CD4-positive, alpha-beta T cell treated with Interleukin-15 for 4 hours (primary cell): Measurements from ENCODE around the gene LGALS7B.
"Not testable (repeated sequence)": the region's sequence is repeated elsewhere in the genome, so short reads cannot be mapped to it uniquely, and the experiment has no call there.

Experiments
- DNase-seq: peaks from one replicate; pipeline ENCODE4 v3.0.0-alpha.2; 2020; ENCODE audit warnings: low spot score

LGALS7B gene

DNA sequence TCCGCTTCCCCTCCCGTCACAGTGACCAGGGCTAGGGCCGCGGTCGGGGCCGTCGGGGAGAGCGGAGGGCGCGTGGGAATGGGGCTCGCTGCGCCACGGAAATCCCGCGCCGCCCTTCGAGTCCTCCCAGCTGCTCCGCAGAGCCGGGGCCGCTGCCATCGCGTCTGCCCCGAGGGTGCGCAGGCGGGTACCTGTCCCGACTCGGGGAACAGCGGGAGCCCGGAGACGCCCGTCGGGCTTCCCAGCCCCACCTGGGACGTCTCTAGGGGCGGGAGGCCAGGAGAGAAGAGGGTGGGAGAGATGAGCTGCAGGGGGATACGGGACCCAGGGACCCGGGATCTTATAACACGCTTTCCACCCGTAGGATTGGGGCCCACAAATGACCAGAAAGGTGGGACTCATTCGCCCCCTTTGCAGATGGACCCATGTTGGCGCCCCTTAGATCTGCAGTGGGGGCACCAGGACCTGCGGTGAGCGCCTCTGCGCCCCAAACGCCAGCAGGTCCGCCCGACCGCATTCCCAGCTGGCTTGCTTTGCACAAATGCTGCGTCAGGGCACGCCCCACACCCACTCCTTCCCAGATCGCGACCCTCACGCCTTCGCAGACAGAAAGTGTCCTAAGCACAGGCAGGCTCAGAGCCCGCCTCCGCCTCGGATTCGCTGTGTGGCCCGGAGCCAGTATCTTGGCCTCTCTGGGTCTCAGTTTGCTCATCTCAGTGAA lies 18.6 kb upstream of the LGALS7B start:
- not testable (repeated sequence) for DNase-seq

DNA sequence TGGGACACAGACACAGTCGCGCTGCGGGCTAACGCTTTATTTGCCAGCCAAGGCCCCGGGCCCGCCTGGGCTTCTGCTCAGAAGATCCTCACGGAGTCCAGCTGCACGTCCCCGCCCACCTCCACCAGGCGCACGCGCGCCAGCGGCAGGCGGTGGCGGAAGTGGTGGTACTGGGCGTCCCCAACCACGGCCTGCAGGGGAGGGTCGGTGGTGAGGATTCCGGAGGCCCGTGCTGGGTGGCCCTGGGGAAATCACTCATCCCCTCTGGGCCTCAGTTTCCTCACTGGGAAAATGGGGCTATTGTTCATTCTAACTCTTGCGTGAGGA lies 18.1 kb upstream of the LGALS7B start:
- DNase-seq, result not testable (repeated sequence)

DNA sequence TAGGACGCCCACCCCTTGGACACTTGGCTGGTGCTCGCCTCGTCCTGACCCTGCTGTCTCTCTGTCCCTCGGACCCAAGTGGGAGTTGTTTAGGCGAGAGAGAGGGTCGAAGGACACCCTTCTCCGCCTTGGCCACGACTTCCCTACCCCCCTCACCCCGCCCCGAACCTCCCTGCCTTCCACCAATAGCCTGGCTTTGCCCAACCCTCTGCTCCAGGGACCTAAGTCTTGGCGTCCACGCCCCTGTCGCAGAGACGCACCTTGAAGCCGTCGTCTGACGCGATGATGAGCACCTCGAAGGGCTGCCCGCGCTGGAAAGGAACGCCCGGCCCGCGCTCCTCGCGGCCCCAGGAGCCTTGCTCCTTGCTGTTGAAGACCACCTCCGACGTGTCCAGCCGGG lies 17.4 kb upstream of the LGALS7B start:
- not testable (repeated sequence) for DNase-seq

DNA sequence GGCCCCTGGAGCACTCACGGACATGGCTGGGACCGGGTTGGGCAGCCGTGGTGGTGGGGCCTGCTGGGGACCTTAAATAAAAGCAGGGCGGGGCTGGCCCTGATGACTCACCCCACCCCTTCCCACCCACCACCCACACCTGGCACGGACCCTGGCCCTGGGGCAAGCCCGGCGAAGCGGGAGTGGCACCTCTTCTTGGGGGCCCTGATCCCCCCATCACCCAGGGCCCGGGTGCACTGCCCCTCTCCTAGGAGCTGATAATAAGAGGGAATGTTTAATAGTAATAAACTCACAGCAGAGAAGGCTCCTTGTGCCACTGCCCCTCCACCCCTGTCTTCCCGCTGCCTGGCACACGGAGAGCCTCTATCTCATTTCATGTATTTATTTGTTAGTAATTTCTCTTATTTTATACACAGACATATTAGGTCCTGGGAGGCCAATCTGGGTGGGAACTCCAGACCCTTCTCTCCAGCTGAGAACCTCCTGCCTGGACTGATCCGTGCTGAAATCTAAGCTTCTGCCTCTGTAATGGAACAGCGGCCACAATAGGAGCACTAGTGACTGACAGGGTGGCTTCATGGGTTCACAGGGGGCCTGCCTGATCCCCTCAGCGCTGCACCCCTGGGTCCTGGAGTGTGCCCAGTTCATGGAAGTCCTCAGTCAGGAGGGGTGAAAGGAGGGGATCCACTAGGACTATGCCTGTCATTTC lies 15.4 kb upstream of the LGALS7B start, which contains the start of gene LGALS7:
Gene LGALS7 (minus strand): TSS at position 49 of the 709 bp plus-strand sequence. CDS start 25 bp downstream, at position 24.
- DNase-seq, result no peak

DNA sequence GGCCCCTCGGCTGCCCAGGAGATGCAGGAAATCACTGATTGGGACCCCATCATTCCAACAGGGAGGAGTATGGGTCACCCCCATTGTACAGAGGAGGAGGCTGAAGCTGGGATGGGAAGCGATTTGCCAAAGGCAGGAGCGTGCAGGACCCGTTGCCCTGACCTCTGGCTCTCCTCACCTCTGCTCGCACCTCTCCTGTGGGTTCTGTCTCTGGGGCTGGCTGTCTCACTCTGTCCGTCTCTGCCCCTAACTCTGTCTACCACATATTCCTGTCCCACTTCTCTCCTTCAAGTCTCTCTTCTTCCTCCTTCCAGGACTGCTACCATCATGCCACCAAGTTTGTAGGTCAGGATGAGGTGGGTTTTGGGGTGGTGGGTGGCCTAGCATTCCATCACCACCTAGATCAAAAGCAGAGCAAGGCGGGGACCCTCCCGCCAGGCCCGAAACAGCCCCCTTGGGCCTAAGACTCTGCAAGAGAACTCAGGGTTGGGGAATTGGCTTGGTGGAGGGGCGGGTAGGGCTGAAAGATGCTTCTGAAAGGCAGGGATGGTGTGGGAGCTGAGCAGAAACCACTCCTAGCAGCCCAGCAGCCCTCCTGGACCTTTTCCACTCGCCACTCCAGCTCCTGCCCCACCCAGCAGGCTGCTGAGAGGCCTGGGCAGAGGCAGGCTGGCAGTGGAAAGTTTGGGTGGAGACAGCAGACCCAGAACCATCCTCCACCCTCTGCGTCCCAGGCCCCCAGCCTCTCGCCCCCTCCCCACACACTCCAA lies 14.6 kb upstream of the LGALS7B start:
- DNase-seq, result no peak

DNA sequence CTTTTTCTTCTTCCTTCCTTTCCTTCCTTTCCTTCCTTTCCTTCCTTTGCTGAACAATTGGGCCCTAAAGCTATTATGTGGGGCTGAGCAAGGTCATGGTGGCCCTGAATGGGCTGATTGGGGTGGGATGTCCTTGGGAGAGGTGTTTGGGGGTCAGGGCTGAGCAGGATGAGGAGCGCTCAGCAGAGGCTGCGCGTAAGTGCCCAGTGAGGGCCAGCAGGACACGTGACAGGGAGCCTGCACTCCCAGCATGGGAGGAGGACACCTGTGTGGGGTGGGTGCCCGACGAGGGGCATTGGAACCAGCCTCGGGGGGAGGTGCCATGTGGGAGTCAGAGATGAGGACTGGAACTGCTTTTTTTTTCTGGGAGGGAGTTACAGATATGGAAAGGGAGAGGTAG lies 10.3 kb upstream of the LGALS7B start:
- DNase-seq, result no peak

DNA sequence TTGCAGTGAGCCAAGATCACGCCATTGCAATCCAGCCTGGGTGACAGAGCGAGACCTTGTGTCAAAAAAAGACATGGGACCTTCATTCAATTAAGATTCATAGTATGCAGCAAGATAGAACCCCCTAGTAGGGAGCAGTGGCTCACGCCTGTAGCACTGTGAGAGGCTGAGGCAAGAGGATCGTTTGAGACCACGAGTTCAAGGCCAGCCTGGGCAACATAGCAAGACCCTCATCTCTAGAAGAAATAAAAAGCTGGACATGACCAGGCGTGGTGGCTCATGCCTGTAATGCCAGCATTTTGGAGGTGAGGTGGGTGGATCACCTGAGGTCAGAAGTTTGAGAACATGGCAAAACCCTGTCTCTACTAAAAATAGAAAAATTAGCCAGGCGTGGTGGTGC lies 8.6 kb upstream of the LGALS7B start:
- DNase-seq, result no peak

DNA sequence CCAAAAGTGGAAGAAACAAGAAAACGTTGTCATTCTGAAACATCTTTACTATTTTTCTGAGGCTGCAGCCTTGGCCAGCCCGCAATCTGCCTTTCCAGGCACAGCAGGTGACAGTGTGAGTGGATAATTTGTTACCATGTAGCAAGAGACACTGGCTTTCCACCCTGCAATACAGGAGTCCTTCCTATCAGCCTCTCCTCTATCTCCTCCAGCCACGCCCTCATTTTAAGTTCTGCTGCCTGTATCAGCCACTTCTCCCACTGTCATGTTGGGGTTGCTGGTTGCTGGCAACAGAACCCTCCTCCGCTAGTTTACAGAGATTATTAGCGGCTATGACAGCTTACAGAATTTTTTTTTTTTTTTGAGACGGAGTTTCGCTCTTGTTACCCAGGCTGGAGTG lies 7.9 kb upstream of the LGALS7B start:
- DNase-seq, result no peak

DNA sequence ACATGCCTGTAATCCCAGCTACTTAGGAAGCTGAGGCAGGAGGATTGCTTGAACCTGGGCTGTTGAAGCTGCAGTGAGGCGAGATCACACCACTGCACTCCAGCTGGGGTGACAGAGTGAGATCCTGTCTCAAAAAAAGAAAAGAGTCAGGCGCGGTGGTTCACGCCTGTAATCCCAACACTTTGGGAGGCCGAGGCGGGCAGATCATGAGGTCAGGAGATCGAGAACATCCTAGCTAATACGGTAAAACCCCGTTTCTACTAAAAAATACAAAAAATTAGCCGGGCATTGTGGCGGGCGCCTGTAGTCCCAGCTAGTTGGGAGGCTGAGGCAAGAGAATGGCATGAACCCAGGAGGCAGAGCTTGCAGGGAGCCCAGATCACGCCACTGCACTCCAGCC lies 6.8 kb upstream of the LGALS7B start:
- DNase-seq, result not testable (repeated sequence)

DNA sequence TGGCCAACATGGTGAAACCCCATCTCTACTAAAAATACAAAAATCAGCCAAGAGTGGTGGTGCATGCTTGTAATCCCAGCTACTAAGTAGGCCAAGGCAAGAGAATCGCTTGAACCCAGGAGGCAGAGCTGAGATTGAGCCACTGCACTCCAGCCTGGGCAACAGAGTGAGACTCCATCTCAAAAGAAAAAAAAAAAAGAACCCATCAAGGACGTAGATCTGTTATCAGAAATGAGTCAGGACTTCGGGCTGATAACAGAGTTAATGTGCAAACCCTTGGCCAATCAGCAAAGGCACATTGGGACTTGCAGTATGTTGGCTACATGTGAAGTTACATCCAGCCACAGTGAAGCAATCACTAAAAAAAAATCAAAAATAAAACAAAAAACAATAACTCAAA lies 4.8 kb upstream of the LGALS7B start:
- DNase-seq, result no peak

DNA sequence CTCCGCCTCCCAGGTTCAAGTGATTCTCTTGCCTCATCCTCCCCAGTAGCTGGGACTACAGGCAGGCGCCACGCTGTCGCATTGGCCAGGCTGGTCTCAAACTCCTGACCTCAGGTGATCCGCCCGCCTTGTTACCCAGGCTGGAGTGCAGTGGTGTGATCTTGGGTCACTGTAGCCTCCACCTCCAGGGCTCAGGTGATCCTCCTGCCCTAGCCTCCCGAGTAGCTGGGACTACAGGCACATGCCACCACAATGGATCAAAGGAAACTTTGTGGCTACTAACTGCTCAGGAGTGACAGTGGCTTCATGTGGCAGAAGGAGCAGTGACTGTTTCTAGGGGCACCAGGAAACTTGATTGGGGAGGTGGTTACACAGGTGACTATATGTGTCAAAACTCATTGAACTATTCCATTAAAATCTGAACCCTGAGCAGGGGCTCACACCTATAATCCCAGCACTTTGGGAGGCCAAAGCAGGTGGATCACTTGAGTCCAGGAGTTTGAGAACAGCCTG lies 3.8 kb upstream of the LGALS7B start:
- DNase-seq, result no peak

DNA sequence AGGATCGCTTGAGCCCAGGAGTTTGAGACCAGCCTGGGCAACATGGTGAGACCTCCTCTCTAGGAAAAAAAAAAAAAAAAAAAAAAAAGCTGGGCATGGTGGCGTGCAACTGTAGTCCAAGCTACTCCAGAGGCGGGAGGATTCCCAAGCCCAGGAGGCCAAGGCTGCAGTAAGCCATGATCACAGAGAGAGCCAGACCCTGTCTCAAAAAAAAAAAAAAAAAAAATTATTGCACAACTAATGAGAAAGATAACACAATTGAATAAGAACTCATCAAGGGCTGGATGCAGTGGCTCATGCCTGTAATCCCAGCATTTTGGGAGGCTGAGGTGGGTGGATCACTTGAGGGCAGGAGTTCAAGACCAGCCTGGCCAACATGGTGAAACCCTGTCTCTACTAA lies 2.9 kb upstream of the LGALS7B start:
- DNase-seq, result not testable (repeated sequence)

DNA sequence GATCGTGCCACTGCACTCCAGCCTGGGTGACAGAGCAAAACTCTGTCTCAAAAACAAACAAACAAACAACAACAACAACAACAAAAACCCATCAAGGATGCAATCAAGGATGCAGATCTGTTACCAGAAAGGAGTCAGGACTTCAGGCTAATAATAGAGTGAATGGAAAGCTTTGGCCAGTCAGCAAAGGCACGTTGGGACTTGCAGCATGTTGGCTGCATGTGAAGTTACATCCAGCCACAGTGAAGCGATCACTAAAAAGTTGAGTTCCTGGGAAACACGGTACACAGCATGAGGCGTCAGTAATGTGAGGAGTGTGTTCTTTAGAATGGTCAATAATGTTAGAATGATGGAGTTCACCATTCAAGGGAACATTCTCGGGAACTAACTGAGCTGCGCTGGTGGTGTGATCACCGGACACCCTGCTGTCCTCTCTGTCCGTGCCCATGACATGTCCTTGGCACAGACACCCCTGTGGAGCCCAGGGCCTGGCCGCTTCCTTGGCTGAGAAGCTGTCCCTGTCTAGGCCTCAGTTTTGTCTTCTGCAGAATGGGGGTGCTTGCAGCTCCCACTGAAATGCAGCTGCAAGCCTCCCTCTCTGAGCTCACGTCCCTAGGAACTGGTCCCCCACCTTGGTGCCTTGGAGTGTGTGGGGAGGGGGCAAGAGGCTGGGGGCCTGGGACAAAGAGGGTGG lies 2.3 kb upstream of the LGALS7B start:
- no peak for DNase-seq

DNA sequence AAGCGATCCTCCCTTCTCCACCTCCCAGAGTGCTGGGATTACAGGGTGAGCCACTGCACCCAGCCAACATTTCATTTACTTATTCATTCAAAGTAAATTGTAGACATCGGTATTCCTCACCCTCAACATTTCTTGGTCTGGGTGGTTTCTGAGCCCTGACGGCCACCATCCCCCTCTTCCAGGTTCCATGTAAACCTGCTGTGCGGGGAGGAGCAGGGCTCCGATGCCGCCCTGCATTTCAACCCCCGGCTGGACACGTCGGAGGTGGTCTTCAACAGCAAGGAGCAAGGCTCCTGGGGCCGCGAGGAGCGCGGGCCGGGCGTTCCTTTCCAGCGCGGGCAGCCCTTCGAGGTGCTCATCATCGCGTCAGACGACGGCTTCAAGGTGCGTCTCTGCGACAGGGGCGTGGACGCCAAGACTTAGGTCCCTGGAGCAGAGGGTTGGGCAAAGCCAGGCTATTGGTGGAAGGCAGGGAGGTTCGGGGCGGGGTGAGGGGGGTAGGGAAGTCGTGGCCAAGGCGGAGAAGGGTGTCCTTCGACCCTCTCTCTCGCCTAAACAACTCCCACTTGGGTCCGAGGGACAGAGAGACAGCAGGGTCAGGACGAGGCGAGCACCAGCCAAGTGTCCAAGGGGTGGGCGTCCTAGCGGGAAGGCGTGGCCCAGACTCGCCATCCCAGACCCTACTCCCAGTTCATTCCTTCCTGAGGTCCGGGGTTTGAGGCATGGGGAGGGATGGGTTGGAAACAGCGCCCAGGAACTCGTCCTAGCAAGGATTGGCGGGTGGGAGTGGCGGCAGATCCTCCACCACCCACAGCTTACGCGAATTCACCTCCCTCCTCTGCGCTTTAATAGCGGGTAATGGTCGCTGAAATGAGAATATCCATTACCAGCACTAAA lies 1.8 kb downstream of the LGALS7B start:
- DNase-seq, result not testable (repeated sequence)

DNA sequence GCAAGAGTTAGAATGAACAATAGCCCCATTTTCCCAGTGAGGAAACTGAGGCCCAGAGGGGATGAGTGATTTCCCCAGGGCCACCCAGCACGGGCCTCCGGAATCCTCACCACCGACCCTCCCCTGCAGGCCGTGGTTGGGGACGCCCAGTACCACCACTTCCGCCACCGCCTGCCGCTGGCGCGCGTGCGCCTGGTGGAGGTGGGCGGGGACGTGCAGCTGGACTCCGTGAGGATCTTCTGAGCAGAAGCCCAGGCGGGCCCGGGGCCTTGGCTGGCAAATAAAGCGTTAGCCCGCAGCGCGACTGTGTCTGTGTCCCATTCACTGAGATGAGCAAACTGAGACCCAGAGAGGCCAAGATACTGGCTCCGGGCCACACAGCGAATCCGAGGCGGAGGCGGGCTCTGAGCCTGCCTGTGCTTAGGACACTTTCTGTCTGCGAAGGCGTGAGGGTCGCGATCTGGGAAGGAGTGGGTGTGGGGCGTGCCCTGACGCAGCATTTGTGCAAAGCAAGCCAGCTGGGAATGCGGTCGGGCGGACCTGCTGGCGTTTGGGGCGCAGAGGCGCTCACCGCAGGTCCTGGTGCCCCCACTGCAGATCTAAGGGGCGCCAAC lies 2.6 kb downstream of the LGALS7B start:
- not testable (repeated sequence) for DNase-seq

DNA sequence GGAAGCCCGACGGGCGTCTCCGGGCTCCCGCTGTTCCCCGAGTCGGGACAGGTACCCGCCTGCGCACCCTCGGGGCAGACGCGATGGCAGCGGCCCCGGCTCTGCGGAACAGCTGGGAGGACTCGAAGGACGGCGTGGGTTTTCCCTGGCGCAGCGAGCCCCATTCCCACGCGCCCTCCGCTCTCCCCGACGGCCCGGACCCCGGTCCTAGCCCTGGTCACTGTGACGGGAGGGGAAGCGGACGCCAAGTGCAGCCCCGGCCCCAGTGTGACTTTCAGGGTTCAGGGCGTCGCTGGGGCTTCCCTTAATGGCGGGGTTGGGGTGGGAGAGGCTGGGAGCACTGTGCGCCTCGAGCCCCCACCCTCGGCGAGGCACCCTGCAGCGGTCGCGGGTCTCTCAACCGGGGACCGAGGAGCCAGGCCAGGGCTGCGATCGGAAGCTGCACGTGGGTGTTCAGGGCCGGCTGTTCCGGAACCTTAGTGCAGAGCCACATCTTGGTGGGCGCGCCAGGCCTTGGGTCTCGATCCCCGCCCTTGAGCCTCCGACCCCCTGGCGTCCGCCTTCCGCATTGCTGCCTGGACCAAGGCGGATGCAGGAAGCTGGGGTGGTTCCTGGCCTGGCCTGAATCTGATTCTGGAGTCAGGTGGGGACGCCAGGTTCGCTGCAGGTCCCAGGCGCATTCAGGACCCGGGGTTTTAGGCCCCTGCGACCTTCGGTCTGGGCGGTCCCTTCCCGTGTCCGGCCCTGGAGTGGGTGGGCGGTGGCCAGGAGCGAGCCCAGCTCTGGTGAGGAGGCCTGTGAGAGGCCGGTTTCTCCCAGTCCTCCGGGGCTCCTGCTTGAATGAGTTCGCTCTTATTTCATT lies 3.5 kb downstream of the LGALS7B start:
- DNase-seq, result peak; percentile 36

DNA sequence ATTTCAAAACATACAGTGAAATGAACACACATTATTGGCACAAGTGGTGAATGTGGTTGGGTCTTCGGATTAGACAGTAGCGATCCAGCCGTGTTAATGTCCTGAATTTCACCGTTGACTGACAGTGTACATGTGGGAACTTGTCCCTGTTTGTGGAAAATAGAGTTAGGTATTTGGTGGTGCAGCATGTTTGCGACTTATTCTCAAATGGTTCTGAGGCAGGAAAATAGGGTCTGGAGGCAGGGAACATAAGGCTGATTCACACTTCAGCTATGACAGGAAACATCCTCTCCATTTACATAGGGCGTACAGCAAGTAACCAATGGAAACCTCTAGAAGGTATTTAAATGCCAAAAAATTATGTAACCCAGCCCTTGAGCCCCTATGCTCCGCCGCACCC lies 4.2 kb downstream of the LGALS7B start:
- DNase-seq, result no peak

DNA sequence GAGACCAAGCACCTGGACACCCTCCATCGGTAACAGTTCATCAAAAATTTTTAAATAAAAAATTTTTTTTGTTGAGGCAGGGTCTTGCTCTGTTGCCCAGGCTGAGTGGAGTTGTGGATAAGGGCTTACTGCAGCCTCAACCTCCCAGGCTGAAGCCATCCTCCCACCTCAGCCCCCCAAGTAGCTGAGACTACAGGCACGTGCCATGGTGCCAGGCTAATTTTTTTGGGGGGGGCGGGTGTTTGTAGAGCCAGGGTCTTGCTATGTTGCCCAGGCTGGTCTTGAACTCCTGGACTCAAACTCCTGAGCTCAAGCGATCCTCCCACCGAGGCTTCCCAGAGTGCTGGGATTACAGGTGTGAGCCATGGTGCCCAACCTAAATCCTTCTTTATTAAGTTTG lies 4.7 kb downstream of the LGALS7B start:
- DNase-seq, result no peak

DNA sequence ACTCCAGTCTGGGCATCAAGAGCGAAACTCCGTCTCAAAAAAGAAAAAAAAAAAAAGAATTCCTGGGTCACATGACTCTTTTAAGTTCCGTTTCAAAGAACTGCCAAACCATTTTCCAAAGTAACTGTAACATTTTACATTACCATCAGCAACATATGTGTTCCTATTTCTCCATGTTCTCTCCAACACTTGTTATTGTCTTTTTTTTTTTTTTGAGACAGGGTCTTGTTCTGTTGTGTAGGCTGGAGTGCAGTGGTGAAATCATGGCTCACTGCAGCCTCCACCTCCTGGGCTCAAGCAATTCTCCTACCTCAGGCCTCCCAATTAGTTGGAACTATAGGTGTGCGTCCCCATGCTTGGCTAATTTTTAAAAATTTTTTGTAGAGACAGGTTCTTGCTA lies 6.5 kb downstream of the LGALS7B start:
- no peak for DNase-seq

DNA sequence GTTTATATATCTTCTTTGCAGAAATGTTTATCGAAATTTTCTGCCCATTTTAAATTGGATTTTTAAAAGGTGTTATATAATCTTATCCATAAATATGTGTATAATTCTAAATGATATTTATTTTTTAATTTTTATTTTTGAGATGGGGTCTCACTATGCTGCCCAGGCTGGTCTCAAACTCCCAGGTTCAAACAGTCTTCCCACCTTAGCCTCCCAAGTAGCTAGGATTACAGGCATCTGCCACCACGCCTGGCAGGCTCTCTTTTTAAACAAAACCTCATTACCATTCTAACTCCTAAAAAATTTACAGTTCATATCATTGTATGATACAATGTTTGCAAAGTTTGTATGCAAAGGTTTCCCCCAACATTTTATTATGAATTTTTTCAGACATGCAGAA lies 7.2 kb downstream of the LGALS7B start:
- DNase-seq, result no peak
